ENCODE measurements around the gene ZMYND11.
"Not testable (repeated sequence)": the region's sequence is repeated elsewhere in the genome, so short reads cannot be mapped to it uniquely, and the experiment has no call there.

The ZMYND11 gene

DNA sequence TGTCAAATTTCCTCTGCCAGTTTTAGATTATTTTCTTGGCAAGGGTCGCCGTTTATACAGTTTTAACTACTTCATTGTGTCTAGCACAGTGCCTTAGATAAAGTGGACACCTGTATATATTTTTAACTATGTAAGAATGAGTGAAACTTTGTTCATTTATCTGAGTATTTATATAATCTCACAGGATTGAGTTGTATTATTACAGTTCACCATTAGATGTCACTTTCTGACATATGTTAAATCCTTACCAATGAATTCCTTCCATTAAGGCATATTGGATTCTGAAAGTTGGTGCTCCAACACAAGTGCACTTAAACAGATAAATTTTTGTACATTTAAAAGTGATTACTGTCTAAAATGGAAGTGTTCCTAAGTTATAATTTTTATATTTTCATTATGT lies 43.0 kb downstream of the ZMYND11 start:
- Histone ChIP-seq H3K9me3 (ENCODE audit: insufficient read depth, low read depth, low read length) (no peaks in the 10 kb centered on the region), H3K4me3 (ENCODE audit: low read length) (no peak overlapping the region), H3K36me3 (ENCODE audit: insufficient read depth, low read depth, low read length) (peaks cover 14% of the 10 kb centered on the region; the same call in 1 of the 2 replicates), H3K27me3 (ENCODE audit: insufficient read depth, low read length) (no peaks in the 10 kb centered on the region), H3K27ac (ENCODE audit: low read length) (no peak overlapping the region), H3K9ac (ENCODE audit: low read depth, low read length) (no peak overlapping the region), H3K4me1 (ENCODE audit: insufficient read depth, low read length) (no peaks in the 10 kb centered on the region)

DNA sequence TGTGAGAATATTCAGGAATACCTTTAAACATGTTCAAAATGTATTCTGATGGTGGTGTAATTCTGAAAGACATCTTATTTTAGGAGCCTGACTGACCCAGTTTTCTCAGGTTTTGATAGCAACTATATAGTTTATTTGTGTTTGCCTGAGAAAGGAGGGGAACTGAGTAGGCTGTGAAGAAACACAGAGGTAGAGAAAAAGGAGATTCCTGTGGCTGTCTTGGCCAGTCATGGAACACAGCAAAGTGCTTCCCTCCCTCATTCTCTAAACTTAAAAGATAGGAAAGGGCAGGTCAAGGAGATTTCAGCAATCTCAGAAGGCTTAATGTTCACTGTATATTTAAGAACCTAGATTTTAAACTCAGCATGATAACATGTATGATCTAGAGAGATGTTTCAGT lies 43.5 kb downstream of the ZMYND11 start:
- Histone ChIP-seq H3K27ac (ENCODE audit: low read length) (no peak overlapping the region), H3K4me1 (ENCODE audit: insufficient read depth, low read length) (no peaks in the 10 kb centered on the region), H3K9ac (ENCODE audit: low read depth, low read length) (no peak overlapping the region), H3K36me3 (ENCODE audit: insufficient read depth, low read depth, low read length) (peaks cover 19% of the 10 kb centered on the region), H3K9me3 (ENCODE audit: insufficient read depth, low read depth, low read length) (no peaks in the 10 kb centered on the region), H3K4me3 (ENCODE audit: low read length) (no peak overlapping the region), H3K27me3 (ENCODE audit: insufficient read depth, low read length) (no peaks in the 10 kb centered on the region)

DNA sequence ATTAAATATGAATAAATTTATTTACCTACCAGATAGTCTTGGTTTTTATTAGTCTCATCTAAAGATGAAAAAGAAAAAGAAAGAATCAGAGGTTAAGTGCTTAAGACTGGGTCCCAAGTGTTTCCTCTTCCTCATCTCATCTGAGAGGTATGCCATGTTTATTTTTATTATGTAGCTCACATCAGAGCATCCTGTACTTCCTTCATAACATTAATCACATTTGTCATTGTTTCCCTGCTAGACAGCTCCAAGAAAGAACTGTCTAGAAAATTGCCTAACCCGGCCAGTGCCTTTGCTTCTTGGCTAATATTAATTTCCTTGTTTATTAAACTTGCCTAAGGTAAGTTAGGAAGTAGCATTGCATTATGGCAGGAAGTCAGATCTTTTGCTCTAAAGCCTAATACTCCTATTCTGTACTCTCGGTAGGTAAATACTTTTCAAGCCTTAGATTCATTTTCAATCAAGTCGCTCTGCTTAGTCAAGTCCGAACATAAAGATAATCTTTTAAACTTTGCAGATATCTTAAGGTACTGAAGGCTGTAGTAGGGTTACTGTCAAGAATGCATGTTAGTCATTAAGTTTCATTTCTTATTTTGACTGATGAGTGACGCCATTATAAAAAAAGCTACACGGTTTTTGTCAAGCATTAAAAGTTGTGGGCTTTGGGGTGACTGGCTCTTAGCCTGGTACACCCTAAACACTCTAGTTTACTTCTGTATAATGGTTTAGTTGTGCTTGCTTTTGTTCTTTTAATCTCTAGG lies 47.4 kb downstream of the ZMYND11 start:
- Histone ChIP-seq H3K36me3 (ENCODE audit: insufficient read depth, low read depth, low read length) (peaks cover 23% of the 10 kb centered on the region), H3K4me1 (ENCODE audit: insufficient read depth, low read length) (0 out of 2 replicates have a peak, but pooled peaks cover 2% of the 10 kb centered on the region), H3K27ac (ENCODE audit: low read length) (no peak overlapping the region), H3K27me3 (ENCODE audit: insufficient read depth, low read length) (no peaks in the 10 kb centered on the region), H3K4me3 (ENCODE audit: low read length) (no peak overlapping the region), H3K9ac (ENCODE audit: low read depth, low read length) (no peak overlapping the region), H3K9me3 (ENCODE audit: insufficient read depth, low read depth, low read length) (no peaks in the 10 kb centered on the region)

DNA sequence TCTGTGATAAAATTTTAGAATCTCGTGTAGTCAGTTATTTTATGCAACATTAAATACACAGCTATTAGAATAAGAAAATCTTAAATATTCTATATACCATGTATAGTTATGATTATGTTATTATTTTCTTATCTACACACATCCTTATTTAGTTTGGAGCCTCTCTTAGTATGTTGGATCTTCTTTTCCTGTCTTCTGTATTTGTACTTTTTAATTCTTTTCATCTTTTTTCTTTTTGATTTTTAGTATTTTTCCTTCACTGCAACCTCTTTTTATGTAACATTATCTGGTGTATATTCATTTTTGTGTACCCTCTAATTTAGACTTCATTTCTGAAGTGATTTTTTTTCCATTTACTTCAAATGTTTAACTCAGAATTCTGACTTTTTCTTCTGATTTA lies 48.9 kb downstream of the ZMYND11 start:
- H3K36me3 ChIP-seq (ENCODE audit: insufficient read depth, low read depth, low read length) = peaks cover 23% of the 10 kb centered on the region
- H3K27ac ChIP-seq (ENCODE audit: low read length) = no peak overlapping the region

DNA sequence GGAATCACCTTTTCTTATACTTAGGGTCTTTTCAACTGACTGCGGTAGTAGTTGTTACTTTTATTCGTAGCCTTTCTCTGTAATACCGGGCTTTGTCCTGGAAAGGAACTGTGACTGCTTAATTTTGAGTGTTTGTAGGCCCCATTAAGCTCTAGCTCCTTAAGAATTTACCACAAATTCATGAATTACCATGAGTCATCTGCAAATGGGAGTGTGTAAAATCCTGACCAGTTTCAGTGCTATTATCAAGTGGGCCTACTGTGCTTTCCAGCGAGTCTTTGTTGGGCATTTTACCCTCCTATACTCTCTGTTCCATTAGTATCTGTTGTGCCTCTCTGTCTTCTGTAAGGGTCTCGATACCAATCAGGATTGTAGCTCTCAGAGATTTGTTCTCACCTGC lies 49.7 kb downstream of the ZMYND11 start:
- H3K9me3 ChIP-seq (ENCODE audit: insufficient read depth, low read depth, low read length) = no peaks in the 10 kb centered on the region
- no peaks in the 10 kb centered on the region for H3K27me3 ChIP-seq (ENCODE audit: insufficient read depth, low read length)
- no peak overlapping the region for H3K9ac ChIP-seq (ENCODE audit: low read depth, low read length)
- 0 out of 2 replicates have a peak, but pooled peaks cover 2% of the 10 kb centered on the region for H3K4me1 ChIP-seq (ENCODE audit: insufficient read depth, low read length)
- H3K27ac ChIP-seq (ENCODE audit: low read length) = no peak overlapping the region
- H3K4me3 ChIP-seq (ENCODE audit: low read length) = no peak overlapping the region
- peaks cover 22% of the 10 kb centered on the region for H3K36me3 ChIP-seq (ENCODE audit: insufficient read depth, low read depth, low read length)

More for the DNA sequence above, 48.9 kb downstream of the ZMYND11 start:
- Histone ChIP-seq H3K9me3 (ENCODE audit: insufficient read depth, low read depth, low read length) (no peaks in the 10 kb centered on the region), H3K27me3 (ENCODE audit: insufficient read depth, low read length) (no peaks in the 10 kb centered on the region), H3K4me3 (ENCODE audit: low read length) (no peak overlapping the region), H3K4me1 (ENCODE audit: insufficient read depth, low read length) (0 out of 2 replicates have a peak, but pooled peaks cover 2% of the 10 kb centered on the region), H3K9ac (ENCODE audit: low read depth, low read length) (no peak overlapping the region)

DNA sequence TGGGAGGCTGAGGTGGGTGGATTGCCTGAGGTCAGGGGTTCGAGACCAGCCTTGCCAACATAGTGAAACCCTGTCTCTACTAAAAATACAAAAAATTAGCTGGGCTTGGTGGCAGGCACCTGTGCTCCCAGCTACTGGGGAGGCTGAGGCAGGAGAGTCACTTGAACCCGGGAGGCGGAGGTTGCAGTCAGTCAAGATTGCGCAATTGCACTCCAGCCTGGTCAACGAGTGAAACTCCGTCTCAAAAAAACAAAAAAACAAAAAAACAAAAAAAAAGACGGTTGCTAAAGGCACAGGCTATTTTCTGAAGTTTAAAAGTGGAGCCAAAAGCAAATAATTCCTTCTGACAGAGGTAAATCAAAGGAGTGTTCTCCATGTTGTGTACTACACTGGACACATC lies 50.3 kb downstream of the ZMYND11 start:
- H3K27ac ChIP-seq (ENCODE audit: low read length); H3K4me3 ChIP-seq (ENCODE audit: low read length); H3K27me3 ChIP-seq (ENCODE audit: insufficient read depth, low read length); H3K4me1 ChIP-seq (ENCODE audit: insufficient read depth, low read length); H3K9me3 ChIP-seq (ENCODE audit: insufficient read depth, low read depth, low read length); H3K9ac ChIP-seq (ENCODE audit: low read depth, low read length): not testable (repeated sequence)
- peaks cover 20% of the 10 kb centered on the region for H3K36me3 ChIP-seq (ENCODE audit: insufficient read depth, low read depth, low read length)

DNA sequence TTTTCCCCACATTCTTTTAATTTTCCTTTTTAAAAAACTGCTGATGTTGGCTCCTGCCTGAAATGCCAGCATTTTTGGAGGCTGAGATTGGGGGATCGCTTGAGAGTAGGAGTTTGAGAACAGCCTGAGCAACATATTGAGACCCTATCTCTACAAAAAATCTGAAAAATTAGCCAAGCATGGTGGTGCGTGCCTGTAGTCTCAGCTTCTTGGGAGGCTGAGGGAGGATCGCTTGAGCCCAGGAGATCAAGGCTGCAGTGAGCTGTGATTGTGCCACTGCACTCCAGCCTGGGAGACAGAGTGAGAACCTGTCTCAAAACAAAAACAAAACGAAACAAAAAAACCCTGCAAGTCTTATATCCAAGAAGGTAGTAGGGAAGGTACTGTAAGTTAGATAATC lies 51.7 kb downstream of the ZMYND11 start:
- Histone ChIP-seq H3K4me1 (ENCODE audit: insufficient read depth, low read length) (peaks cover 6% of the 10 kb centered on the region), H3K4me3 (ENCODE audit: low read length) (no peak overlapping the region), H3K9ac (ENCODE audit: low read depth, low read length) (no peak overlapping the region), H3K36me3 (ENCODE audit: insufficient read depth, low read depth, low read length) (peaks cover 18% of the 10 kb centered on the region), H3K27ac (ENCODE audit: low read length) (no peak overlapping the region), H3K27me3 (ENCODE audit: insufficient read depth, low read length) (no peaks in the 10 kb centered on the region), H3K9me3 (ENCODE audit: insufficient read depth, low read depth, low read length) (no peaks in the 10 kb centered on the region)

DNA sequence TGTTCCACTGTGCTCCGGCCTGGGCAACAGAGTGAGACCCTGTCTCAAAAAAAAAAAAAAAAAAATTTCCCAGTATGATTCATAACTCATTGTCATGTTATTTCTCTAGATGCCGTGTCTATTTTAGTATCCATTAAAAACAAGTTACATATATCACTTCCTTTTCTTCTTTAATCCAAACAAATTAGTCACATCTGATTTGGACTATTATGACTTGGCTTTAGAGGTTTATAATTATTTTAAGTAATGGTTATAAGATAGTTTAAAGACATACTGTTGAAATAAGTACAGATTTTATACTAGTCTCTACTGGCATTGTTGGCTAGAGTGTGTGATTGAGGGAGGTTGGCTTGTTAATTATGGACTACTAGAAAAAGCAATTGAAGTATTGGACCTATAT lies 53.3 kb downstream of the ZMYND11 start:
- Histone ChIP-seq H3K4me1 (ENCODE audit: insufficient read depth, low read length) (peaks cover 10% of the 10 kb centered on the region), H3K27ac (ENCODE audit: low read length) (no peak overlapping the region), H3K4me3 (ENCODE audit: low read length) (no peak overlapping the region), H3K27me3 (ENCODE audit: insufficient read depth, low read length) (no peaks in the 10 kb centered on the region), H3K36me3 (ENCODE audit: insufficient read depth, low read depth, low read length) (peaks cover 5% of the 10 kb centered on the region; the same call in 1 of the 2 replicates), H3K9ac (ENCODE audit: low read depth, low read length) (no peak overlapping the region), H3K9me3 (ENCODE audit: insufficient read depth, low read depth, low read length) (no peaks in the 10 kb centered on the region)

DNA sequence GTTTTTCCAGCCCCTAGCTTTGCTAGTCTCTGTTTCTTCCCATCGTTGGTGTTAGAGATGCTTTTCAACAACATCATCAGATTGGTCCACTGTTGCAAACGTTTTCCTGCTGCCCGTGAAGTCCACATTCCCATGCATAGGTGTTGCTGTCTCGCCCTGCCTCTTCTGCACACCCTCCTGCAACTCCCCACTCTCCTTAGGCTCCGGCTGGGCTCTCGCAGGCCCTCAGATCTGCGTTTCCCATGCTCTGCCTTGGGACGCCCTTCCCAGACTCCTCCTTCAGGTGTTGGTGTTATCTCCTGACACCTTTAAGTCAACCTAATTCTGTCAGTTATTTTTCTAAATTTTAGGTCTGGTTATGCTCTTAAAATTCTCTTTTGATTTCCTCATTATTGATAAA lies 55.0 kb downstream of the ZMYND11 start:
- Histone ChIP-seq H3K4me1 (ENCODE audit: insufficient read depth, low read length) (peaks cover 8% of the 10 kb centered on the region), H3K9me3 (ENCODE audit: insufficient read depth, low read depth, low read length) (no peaks in the 10 kb centered on the region), H3K27ac (ENCODE audit: low read length) (no peak overlapping the region), H3K4me3 (ENCODE audit: low read length) (no peak overlapping the region), H3K9ac (ENCODE audit: low read depth, low read length) (no peak overlapping the region), H3K36me3 (ENCODE audit: insufficient read depth, low read depth, low read length) (no peaks in the 10 kb centered on the region), H3K27me3 (ENCODE audit: insufficient read depth, low read length) (no peaks in the 10 kb centered on the region)

DNA sequence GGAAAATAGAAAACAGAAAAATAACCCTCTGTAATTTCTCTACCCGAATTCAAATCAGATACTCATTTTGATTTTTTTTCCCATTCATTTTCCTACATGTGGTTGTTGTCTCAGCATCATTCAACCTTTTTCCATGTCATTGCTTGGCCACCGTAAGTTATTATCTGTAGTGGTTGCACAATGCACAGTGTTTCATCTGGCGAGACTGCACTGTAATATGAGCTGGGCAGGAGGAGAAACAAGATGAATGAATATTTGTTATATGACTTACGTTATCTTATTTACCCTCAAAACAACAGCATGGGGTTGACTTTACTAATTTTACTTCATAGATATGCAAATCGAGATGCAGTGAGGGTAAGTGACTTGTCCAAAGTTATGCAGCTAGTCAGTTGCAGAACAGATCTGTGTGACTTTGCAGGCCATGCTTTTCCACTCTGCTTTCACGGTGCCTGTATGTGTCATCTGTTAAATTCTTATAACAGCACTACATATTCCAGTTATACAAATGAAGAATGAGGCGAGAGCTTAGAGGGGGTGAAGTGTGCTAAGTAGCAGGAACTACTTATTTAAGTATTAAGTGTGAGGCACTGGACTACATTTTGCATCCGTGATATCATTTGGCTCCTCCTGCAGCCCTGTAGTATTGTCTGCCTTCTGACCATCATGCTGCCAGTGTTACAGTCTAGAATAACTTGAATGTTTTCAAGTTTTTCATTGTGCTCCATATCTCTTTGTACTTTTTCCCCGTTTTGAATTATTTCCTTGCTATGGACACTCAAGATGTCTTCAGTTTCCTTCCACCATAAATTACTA lies 56.7 kb downstream of the ZMYND11 start:
- Histone ChIP-seq H3K4me1 (ENCODE audit: insufficient read depth, low read length) (peaks cover 8% of the 10 kb centered on the region), H3K27ac (ENCODE audit: low read length) (no peak overlapping the region), H3K4me3 (ENCODE audit: low read length) (no peak overlapping the region), H3K27me3 (ENCODE audit: insufficient read depth, low read length) (no peaks in the 10 kb centered on the region), H3K9ac (ENCODE audit: low read depth, low read length) (no peak overlapping the region), H3K36me3 (ENCODE audit: insufficient read depth, low read depth, low read length) (no peaks in the 10 kb centered on the region), H3K9me3 (ENCODE audit: insufficient read depth, low read depth, low read length) (no peaks in the 10 kb centered on the region)

DNA sequence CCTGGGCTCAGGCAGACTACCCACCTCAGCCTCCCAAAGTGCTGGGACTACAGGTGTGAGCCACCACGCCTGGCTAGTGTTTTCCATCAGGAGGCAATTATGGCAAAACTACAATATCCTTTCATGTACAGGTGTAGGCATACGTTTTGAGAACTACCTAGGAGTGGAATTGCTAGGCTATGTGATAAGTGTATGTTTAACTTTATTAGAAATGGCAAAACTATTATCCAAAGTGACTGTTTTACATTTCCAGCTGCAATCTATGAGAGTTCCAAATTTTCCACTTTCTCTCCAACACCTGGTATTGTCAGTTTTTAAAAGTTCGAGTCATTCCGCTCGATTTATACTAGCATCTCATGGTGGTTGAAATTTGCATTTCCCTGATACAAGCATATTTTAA lies 59.0 kb downstream of the ZMYND11 start:
- H3K36me3 ChIP-seq (ENCODE audit: insufficient read depth, low read depth, low read length) = no peaks in the 10 kb centered on the region
- H3K27ac ChIP-seq (ENCODE audit: low read length) = no peak overlapping the region
- H3K4me3 ChIP-seq (ENCODE audit: low read length) = no peak overlapping the region
- no peaks in the 10 kb centered on the region for H3K27me3 ChIP-seq (ENCODE audit: insufficient read depth, low read length)
- H3K9ac ChIP-seq (ENCODE audit: low read depth, low read length) = no peak overlapping the region
- no peaks in the 10 kb centered on the region for H3K9me3 ChIP-seq (ENCODE audit: insufficient read depth, low read depth, low read length)
- peaks cover 8% of the 10 kb centered on the region for H3K4me1 ChIP-seq (ENCODE audit: insufficient read depth, low read length)

DNA sequence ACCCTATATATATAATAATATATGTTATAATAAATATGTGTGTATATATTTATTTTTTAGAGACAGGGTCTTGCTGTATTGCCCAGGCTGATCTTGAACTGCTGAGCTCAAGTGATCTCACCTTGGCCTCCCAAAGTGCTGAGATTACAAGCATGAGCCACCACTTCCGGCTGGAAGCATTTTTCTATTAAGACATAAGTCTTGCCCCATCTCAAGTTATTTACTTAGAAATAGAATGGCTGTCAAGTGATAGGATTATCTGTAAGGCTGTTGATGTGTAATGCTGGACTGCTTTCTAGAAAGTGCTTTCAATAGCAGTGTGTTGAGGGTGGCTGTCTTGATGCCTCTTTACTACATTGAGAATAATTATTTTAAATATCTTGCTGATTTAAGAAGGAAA lies 65.2 kb downstream of the ZMYND11 start:
- Histone ChIP-seq H3K9me3 (ENCODE audit: insufficient read depth, low read depth, low read length) (no peaks in the 10 kb centered on the region), H3K27ac (ENCODE audit: low read length) (no peak overlapping the region), H3K27me3 (ENCODE audit: insufficient read depth, low read length) (no peaks in the 10 kb centered on the region), H3K36me3 (ENCODE audit: insufficient read depth, low read depth, low read length) (no peaks in the 10 kb centered on the region), H3K9ac (ENCODE audit: low read depth, low read length) (no peak overlapping the region), H3K4me3 (ENCODE audit: low read length) (no peak overlapping the region), H3K4me1 (ENCODE audit: insufficient read depth, low read length) (no peaks in the 10 kb centered on the region)
